ENCODE results near the gene FUBP1. TPM values are rescaled to one million over a fixed set of nuclear protein-coding genes. Genes with fewer than 3 reads are reported as not detected.
"Not testable (repeated sequence)": the region's sequence is repeated elsewhere in the genome, so short reads cannot be mapped to it uniquely, and the experiment has no call there.

Gene FUBP1, protein sequence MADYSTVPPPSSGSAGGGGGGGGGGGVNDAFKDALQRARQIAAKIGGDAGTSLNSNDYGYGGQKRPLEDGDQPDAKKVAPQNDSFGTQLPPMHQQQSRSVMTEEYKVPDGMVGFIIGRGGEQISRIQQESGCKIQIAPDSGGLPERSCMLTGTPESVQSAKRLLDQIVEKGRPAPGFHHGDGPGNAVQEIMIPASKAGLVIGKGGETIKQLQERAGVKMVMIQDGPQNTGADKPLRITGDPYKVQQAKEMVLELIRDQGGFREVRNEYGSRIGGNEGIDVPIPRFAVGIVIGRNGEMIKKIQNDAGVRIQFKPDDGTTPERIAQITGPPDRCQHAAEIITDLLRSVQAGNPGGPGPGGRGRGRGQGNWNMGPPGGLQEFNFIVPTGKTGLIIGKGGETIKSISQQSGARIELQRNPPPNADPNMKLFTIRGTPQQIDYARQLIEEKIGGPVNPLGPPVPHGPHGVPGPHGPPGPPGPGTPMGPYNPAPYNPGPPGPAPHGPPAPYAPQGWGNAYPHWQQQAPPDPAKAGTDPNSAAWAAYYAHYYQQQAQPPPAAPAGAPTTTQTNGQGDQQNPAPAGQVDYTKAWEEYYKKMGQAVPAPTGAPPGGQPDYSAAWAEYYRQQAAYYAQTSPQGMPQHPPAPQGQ
- 374 TPM for polyA plus RNA-seq (2013, experiment 1 of 4)
- polyA plus RNA-seq (2013, experiment 2 of 4), result 337 TPM
- polyA plus RNA-seq (2013, experiment 3 of 4), result 233 TPM
- 267 TPM for polyA plus RNA-seq (2013, experiment 4 of 4)

- peak within 1 kb of the TSS; percentile 92 for H3K4me3 ChIP-seq (ENCODE audit: insufficient read depth, low read depth, low read length)
- H3K27ac ChIP-seq (ENCODE audit: insufficient read depth, low read depth, low read length, poor library complexity, severe bottlenecking), result peak within 1 kb of the TSS; percentile 97
- peaks cover 6% of the 10 kb centered on the region for H3K36me3 ChIP-seq (ENCODE audit: control insufficient read depth, insufficient read depth, low read length)
- H3K27me3 ChIP-seq (ENCODE audit: control insufficient read depth, insufficient read depth, low read length, poor library complexity, severe bottlenecking), result no peaks in the 10 kb centered on the region
- 0% methylated on average over 57 of the region's 57 CpGs for WGBS, 2 experiments
- no peaks in the 10 kb centered on the region for H3K9me3 ChIP-seq (ENCODE audit: control insufficient read depth, low read length)
- H3K4me1 ChIP-seq (ENCODE audit: control insufficient read depth, insufficient read depth, low read length), result peaks cover 11% of the 10 kb centered on the region
These were observed at the start of gene FUBP1 for GRCh38 chr1:77978969-77979876. FUBP1 (minus strand) TSS chr1:77979072; CDS start chr1:77979004, 68 bp downstream.

- H3K27ac ChIP-seq (ENCODE audit: insufficient read depth, low read depth, low read length, poor library complexity, severe bottlenecking); H3K27me3 ChIP-seq (ENCODE audit: control insufficient read depth, insufficient read depth, low read length, poor library complexity, severe bottlenecking); H3K9me3 ChIP-seq (ENCODE audit: control insufficient read depth, low read length); H3K36me3 ChIP-seq (ENCODE audit: control insufficient read depth, insufficient read depth, low read length); H3K4me3 ChIP-seq (ENCODE audit: insufficient read depth, low read depth, low read length); H3K4me1 ChIP-seq (ENCODE audit: control insufficient read depth, insufficient read depth, low read length): not testable (repeated sequence)
- 90 to 92% methylated on average over 3 to 4 of the region's 4 CpGs for WGBS, 2 experiments
These were observed 42.3 kb upstream of the FUBP1 start for GRCh38 chr1:78021134-78021533.

- Histone ChIP-seq H3K27ac (ENCODE audit: insufficient read depth, low read depth, low read length, poor library complexity, severe bottlenecking) (no peak overlapping the region), H3K4me1 (ENCODE audit: control insufficient read depth, insufficient read depth, low read length) (no peaks in the 10 kb centered on the region), H3K9me3 (ENCODE audit: control insufficient read depth, low read length) (no peaks in the 10 kb centered on the region), H3K4me3 (ENCODE audit: insufficient read depth, low read depth, low read length) (no peak overlapping the region), H3K36me3 (ENCODE audit: control insufficient read depth, insufficient read depth, low read length) (no peaks in the 10 kb centered on the region), H3K27me3 (ENCODE audit: control insufficient read depth, insufficient read depth, low read length, poor library complexity, severe bottlenecking) (no peaks in the 10 kb centered on the region)
- 95 to 100% methylated on average over 1 of the region's 1 CpG for WGBS, 2 experiments
These were observed 40.2 kb upstream of the FUBP1 start for GRCh38 chr1:78019024-78019423.

DNA sequence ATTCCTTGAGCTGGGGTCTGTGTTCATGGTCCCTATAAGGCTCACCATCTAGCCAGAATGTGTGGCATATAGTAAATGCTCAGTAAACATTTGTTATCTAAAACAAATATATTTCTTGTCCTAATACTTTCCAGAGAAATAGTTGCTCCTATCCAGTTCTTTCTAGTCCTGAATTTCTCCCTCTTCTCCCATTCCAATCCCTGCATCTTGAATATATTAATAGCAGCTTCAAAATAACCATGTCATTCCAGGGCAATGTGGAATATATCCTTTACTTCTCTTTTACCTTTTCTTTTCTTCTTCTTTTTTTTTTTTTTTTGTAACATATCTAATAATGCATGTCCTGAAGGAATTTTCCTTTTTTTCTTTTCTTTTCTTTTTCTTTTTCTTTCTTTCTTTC is 36.3 kb upstream of the FUBP1 start:
- Histone ChIP-seq H3K36me3 (ENCODE audit: control insufficient read depth, insufficient read depth, low read length) (no peaks in the 10 kb centered on the region), H3K4me3 (ENCODE audit: insufficient read depth, low read depth, low read length) (no peak overlapping the region), H3K27ac (ENCODE audit: insufficient read depth, low read depth, low read length, poor library complexity, severe bottlenecking) (no peak overlapping the region), H3K27me3 (ENCODE audit: control insufficient read depth, insufficient read depth, low read length, poor library complexity, severe bottlenecking) (no peaks in the 10 kb centered on the region), H3K9me3 (ENCODE audit: control insufficient read depth, low read length) (no peaks in the 10 kb centered on the region), H3K4me1 (ENCODE audit: control insufficient read depth, insufficient read depth, low read length) (no peaks in the 10 kb centered on the region)

- no peaks in the 10 kb centered on the region for H3K27me3 ChIP-seq (ENCODE audit: control insufficient read depth, insufficient read depth, low read length, poor library complexity, severe bottlenecking)
- H3K4me3 ChIP-seq (ENCODE audit: insufficient read depth, low read depth, low read length), result no peak overlapping the region
- 89 to 100% methylated on average over 1 to 2 of the region's 2 CpGs for WGBS, 2 experiments
- H3K36me3 ChIP-seq (ENCODE audit: control insufficient read depth, insufficient read depth, low read length), result no peaks in the 10 kb centered on the region
- H3K27ac ChIP-seq (ENCODE audit: insufficient read depth, low read depth, low read length, poor library complexity, severe bottlenecking), result no peak overlapping the region
- no peaks in the 10 kb centered on the region for H3K9me3 ChIP-seq (ENCODE audit: control insufficient read depth, low read length)
- H3K4me1 ChIP-seq (ENCODE audit: control insufficient read depth, insufficient read depth, low read length), result no peaks in the 10 kb centered on the region
These were observed 32.2 kb upstream of the FUBP1 start for GRCh38 chr1:78011050-78011449.

DNA sequence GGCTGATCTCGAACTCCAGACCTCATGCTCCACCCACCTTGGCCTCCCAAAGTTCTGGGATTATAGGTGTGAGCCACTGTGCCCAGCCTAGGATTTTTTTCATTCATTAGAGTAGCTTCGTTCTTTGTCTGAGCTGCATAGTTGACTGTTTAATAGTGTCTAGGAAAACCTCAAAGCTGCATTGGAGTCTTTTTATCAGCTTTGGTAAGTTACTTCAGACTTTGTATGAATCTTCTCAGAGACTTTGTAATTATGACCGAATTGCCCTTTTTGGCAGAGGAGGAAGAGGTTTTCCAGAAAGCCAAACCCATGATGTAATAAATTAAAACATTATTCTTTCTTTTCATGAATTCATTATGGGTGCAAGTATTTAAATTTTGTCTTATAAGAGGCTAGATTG is 31.0 kb upstream of the FUBP1 start:
- no peaks in the 10 kb centered on the region for H3K4me1 ChIP-seq (ENCODE audit: control insufficient read depth, insufficient read depth, low read length)
- no peaks in the 10 kb centered on the region for H3K9me3 ChIP-seq (ENCODE audit: control insufficient read depth, low read length)
- H3K4me3 ChIP-seq (ENCODE audit: insufficient read depth, low read depth, low read length), result no peak overlapping the region
- WGBS, 2 experiments, result 82 to 96% methylated on average over 3 of the region's 3 CpGs
- no peak overlapping the region for H3K27ac ChIP-seq (ENCODE audit: insufficient read depth, low read depth, low read length, poor library complexity, severe bottlenecking)
- no peaks in the 10 kb centered on the region for H3K36me3 ChIP-seq (ENCODE audit: control insufficient read depth, insufficient read depth, low read length)
- no peaks in the 10 kb centered on the region for H3K27me3 ChIP-seq (ENCODE audit: control insufficient read depth, insufficient read depth, low read length, poor library complexity, severe bottlenecking)

DNA sequence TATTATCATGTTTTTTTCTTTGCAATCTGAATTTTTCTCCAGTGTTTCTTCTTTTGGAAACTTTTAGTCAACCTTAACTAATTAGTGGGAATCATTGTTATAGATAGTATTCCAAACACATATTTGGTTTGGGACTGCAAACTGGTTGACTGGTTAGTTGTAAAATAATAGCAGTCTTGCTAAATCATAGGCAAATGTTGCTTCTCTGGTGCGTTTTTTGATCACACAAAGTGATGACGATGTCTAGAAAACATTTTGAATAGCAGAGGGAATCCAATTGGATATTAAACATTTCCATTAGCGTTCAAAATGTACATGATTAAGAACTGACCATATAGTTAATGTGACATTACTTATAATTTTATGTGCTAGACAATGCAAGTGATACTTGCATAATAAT is 30.4 kb upstream of the FUBP1 start:
- H3K4me3 ChIP-seq (ENCODE audit: insufficient read depth, low read depth, low read length), result no peak overlapping the region
- H3K36me3 ChIP-seq (ENCODE audit: control insufficient read depth, insufficient read depth, low read length), result no peaks in the 10 kb centered on the region
- no peaks in the 10 kb centered on the region for H3K4me1 ChIP-seq (ENCODE audit: control insufficient read depth, insufficient read depth, low read length)
- H3K9me3 ChIP-seq (ENCODE audit: control insufficient read depth, low read length), result no peaks in the 10 kb centered on the region
- no peaks in the 10 kb centered on the region for H3K27me3 ChIP-seq (ENCODE audit: control insufficient read depth, insufficient read depth, low read length, poor library complexity, severe bottlenecking)
- WGBS, 2 experiments, result 89 to 91% methylated on average over 2 of the region's 3 CpGs
- H3K27ac ChIP-seq (ENCODE audit: insufficient read depth, low read depth, low read length, poor library complexity, severe bottlenecking), result no peak overlapping the region

DNA sequence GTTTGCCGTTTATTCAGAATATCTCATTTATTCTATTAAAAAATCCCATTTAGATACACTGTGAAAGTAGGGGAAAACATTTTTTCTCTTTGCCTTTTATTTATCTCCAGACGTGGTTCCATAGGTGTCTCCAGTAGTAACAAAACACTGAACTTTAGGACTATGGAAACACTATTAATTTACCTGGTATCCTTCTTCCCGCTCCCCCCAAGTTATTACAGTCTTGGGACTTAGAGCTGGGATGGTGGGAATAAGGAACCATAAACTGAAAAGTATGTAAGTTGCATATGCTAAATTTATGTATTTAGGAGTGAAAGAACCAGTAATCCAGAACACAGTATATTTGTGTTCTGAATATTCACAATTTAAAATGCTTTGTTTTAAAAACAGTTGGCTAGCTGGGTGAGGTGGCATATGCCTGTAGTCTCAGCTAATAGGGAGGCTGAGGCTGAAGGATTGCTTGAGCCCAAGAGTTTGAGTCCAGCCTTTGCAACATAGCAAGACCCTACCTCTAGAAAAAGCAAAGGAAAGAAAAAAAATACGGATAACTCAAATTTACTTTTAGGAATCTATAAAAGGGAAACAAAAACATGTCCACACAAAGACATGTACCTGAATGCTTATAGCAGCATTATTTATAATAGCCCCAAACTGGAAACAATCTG is 28.9 kb upstream of the FUBP1 start:
- H3K4me3 ChIP-seq (ENCODE audit: insufficient read depth, low read depth, low read length), result no peak overlapping the region
- WGBS, 2 experiments, result 93 to 100% methylated on average over 2 to 3 of the region's 4 CpGs
- H3K9me3 ChIP-seq (ENCODE audit: control insufficient read depth, low read length), result no peaks in the 10 kb centered on the region
- H3K27me3 ChIP-seq (ENCODE audit: control insufficient read depth, insufficient read depth, low read length, poor library complexity, severe bottlenecking), result no peaks in the 10 kb centered on the region
- no peaks in the 10 kb centered on the region for H3K36me3 ChIP-seq (ENCODE audit: control insufficient read depth, insufficient read depth, low read length)
- no peaks in the 10 kb centered on the region for H3K4me1 ChIP-seq (ENCODE audit: control insufficient read depth, insufficient read depth, low read length)
- H3K27ac ChIP-seq (ENCODE audit: insufficient read depth, low read depth, low read length, poor library complexity, severe bottlenecking), result no peak overlapping the region

GRCh38 chr1:78006521-78006920 is 27.6 kb upstream of the FUBP1 start:
- Histone ChIP-seq H3K27ac (ENCODE audit: insufficient read depth, low read depth, low read length, poor library complexity, severe bottlenecking) (no peak overlapping the region), H3K27me3 (ENCODE audit: control insufficient read depth, insufficient read depth, low read length, poor library complexity, severe bottlenecking) (no peaks in the 10 kb centered on the region), H3K4me1 (ENCODE audit: control insufficient read depth, insufficient read depth, low read length) (no peaks in the 10 kb centered on the region), H3K9me3 (ENCODE audit: control insufficient read depth, low read length) (no peaks in the 10 kb centered on the region), H3K4me3 (ENCODE audit: insufficient read depth, low read depth, low read length) (peak overlapping the region; percentile 43), H3K36me3 (ENCODE audit: control insufficient read depth, insufficient read depth, low read length) (no peaks in the 10 kb centered on the region)
